Activated T-helper 1 cell treated with Interleukin-2 at 50 U/mL for 16 hours (primary cell): Measurements from ENCODE around the gene SEC31A.

ENCODE experiments used
- DNase-seq: peaks from one replicate; pipeline ENCODE4 v3.0.0-alpha.2; 2020; ENCODE audit warnings: low read depth

SEC31A gene

GRCh38 chr4:82792912-82793649, 97.9 kb downstream of the SEC31A start:
- DNase-seq, result no peak

GRCh38 chr4:82791179-82791578, 99.8 kb downstream of the SEC31A start:
- no peak for DNase-seq

GRCh38 chr4:82790060-82790660, 100.8 kb downstream of the SEC31A start:
- no peak for DNase-seq

GRCh38 chr4:82789025-82789776, 101.8 kb downstream of the SEC31A start:
- DNase-seq, result no peak

GRCh38 chr4:82787342-82787741, 103.6 kb downstream of the SEC31A start:
- no peak for DNase-seq

GRCh38 chr4:82786828-82787227, 104.1 kb downstream of the SEC31A start:
- no peak for DNase-seq

GRCh38 chr4:82785611-82786400, 105.1 kb downstream of the SEC31A start:
- DNase-seq, result no peak

- no peak for DNase-seq
Observed at GRCh38 chr4:82784681-82785610, 106.0 kb downstream of the SEC31A start.

GRCh38 chr4:82782626-82783345, 108.2 kb downstream of the SEC31A start:
- no peak for DNase-seq

GRCh38 chr4:82780752-82781231, 110.2 kb downstream of the SEC31A start:
- DNase-seq, result no peak

- no peak for DNase-seq
Observed at GRCh38 chr4:82780170-82780751, 110.7 kb downstream of the SEC31A start.

GRCh38 chr4:82779032-82779431, 111.9 kb downstream of the SEC31A start:
- no peak for DNase-seq

- DNase-seq, result no peak
Observed at GRCh38 chr4:82777857-82778525, 113.0 kb downstream of the SEC31A start.

- no peak for DNase-seq
Observed at GRCh38 chr4:82776925-82777542, 113.9 kb downstream of the SEC31A start.

- DNase-seq, result no peak
Observed at GRCh38 chr4:82775243-82775642, 115.7 kb downstream of the SEC31A start.

GRCh38 chr4:82774711-82775171, 116.2 kb downstream of the SEC31A start:
- DNase-seq, result no peak

GRCh38 chr4:82773057-82773456, 117.9 kb downstream of the SEC31A start:
- DNase-seq, result no peak

GRCh38 chr4:82770607-82771006, 120.3 kb downstream of the SEC31A start:
- DNase-seq, result no peak
